Thyroid gland (tissue), 4 donors: ENCODE results near the gene PPP2R2C. TPM values are rescaled to one million over a fixed set of nuclear protein-coding genes. Genes with fewer than 3 reads are reported as not detected.

ENCODE experiments used
- DNase-seq, 2 donors: peaks; one replicate each; pipeline ENCODE4 v3.0.0-alpha.2; 2019
- H3K27ac ChIP-seq, 3 donors: fragments of 200-600 bp; sonication (generic); 1 replicate in 2 of 3; 2 replicates in 1 of 3; pipeline ENCODE4 v1.5.1; 2016 to 2019; ENCODE audit warnings: mild to moderate bottlenecking in 1 of 3, moderate library complexity in 1 of 3
- H3K27me3 ChIP-seq: fragments of 200-600 bp; sonication (generic); one replicate; pipeline ENCODE4 v1.5.1; 2019
- H3K36me3 ChIP-seq, 2 donors: fragments of 200-600 bp; sonication (generic); one replicate each; pipeline ENCODE4 v1.5.1; 2016 to 2019
- H3K4me1 ChIP-seq, 2 donors: fragments of 200-600 bp; sonication (generic); one replicate each; pipeline ENCODE4 v1.5.1; 2017 to 2019
- H3K4me3 ChIP-seq, 3 donors: fragments of 200-600 bp; sonication (generic); replicated peaks in 1 of 3; 1 replicate in 2 of 3; 2 replicates in 1 of 3; pipeline ENCODE4 v1.5.1; 2016; ENCODE audit warnings: mild to moderate bottlenecking in 1 of 3
- H3K9me3 ChIP-seq: fragments of 200-600 bp; sonication (generic); one replicate; pipeline ENCODE4 v1.5.1; 2017
- CTCF ChIP-seq, 6 experiments: fragments of 200-600 bp in 3 of 6; fragments of 450-650 bp in 3 of 6; sonication (generic) in 3 of 6; IDR thresholded peaks; one replicate each; pipeline ENCODE4 v1.5.1; 2016 to 2019; ENCODE audit warnings: antibody characterized with exemption in 6 of 6, mild to moderate bottlenecking in 2 of 6, inconsistent platforms in 1 of 6, moderate library complexity in 1 of 6
- POLR2A ChIP-seq, 2 donors: fragments of 450-650 bp; IDR thresholded peaks; one replicate each; pipeline ENCODE4 v1.6.1; 2017; ENCODE audit warnings: antibody characterized with exemption in 2 of 2, mild to moderate bottlenecking in 2 of 2, moderate library complexity in 1 of 2
- WGBS, 2 donors: methylation state at CpG; one replicate each; pipeline ENCODE4 v1.1.5; 2017; 5-methylcytosine and 5-hydroxymethylcytosine counted together
- intact Hi-C: fragments of 100-400 bp; cut with DNase I; formaldehyde crosslinking; loops from one replicate; pipeline ENCODE4 v1.15.1; 2023
- total RNA-seq, 4 donors: library from RNA; depleted of rRNA; stranded (reverse); fragments of >200 nt; gene quantifications; one replicate each; pipeline ENCODE4 v1.2.3, GENCODE V29; 2016

PPP2R2C gene
- total RNA-seq, 4 donors from 2014 or later: 0.15 to 1.5 (median 0.33) TPM; not detected in 1

- 85% methylated on average over 4 of the region's 6 CpGs; no CpG with 5 or more reads in 1 of the 2 donors for WGBS, 2 donors
- Histone ChIP-seq H3K27ac (no peak overlapping the region), H3K4me3 (no peak overlapping the region), H3K36me3 (peaks cover 70 to 82% of the 10 kb centered on the region in 2 donors), H3K9me3 (no peaks in the 10 kb centered on the region), H3K27me3 (no peaks in the 10 kb centered on the region), H3K4me1 (no peaks in the 10 kb centered on the region)
- intact Hi-C loops: no loop called here
- no peak for DNase-seq
- TF ChIP-seq POLR2A (IDR thresholded peaks at IDR 0.05) (no peak), CTCF (IDR thresholded peaks at IDR 0.05) (no peak)
Measured at GRCh38 chr4:6298852-6299251, 173.6 kb downstream of the PPP2R2C start.

DNA sequence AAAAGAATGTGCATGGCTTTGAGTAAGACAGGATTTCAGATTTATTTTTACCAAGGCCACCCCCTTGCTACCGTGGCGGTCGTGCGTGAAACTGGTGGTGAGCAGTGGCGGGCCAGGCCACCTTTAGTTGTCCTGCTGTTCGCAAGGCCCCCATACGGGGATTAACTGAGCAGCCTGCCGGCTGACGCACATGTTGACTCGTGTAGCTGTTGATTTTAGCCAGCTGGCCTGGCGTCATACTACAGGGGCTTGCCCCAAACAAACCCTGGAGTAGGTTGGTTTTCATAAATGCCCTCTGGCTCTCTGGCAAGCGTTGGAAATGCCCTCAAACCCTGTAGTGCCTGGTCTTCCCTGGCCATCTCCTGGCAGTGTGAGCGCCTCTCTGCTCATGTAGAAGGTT lies 174.4 kb downstream of the PPP2R2C start:
- no peaks in the 10 kb centered on the region for H3K27me3 ChIP-seq
- 82 to 99% methylated on average over 12 to 13 of the region's 13 CpGs for WGBS, 2 donors
- no peaks in the 10 kb centered on the region for H3K9me3 ChIP-seq
- no peak for DNase-seq
- intact Hi-C loops: no loop called here
- no peaks in the 10 kb centered on the region for H3K4me1 ChIP-seq
- TF ChIP-seq CTCF (IDR thresholded peaks at IDR 0.05): no peak
- TF ChIP-seq POLR2A (IDR thresholded peaks at IDR 0.05): no peak
- H3K36me3 ChIP-seq: peaks cover 73 to 82% of the 10 kb centered on the region in 2 donors
- H3K4me3 ChIP-seq: no peak overlapping the region
- H3K27ac ChIP-seq: no peak overlapping the region

GRCh38 chr4:6297266-6297815 lies 175.1 kb downstream of the PPP2R2C start:
- Histone ChIP-seq H3K27ac (no peak overlapping the region), H3K4me3 (no peak overlapping the region), H3K4me1 (no peaks in the 10 kb centered on the region), H3K9me3 (no peaks in the 10 kb centered on the region), H3K27me3 (no peaks in the 10 kb centered on the region), H3K36me3 (peaks cover 74 to 82% of the 10 kb centered on the region in 2 donors)
- TF ChIP-seq POLR2A (IDR thresholded peaks at IDR 0.05) (no peak), CTCF (IDR thresholded peaks at IDR 0.05) (no peak)
- WGBS, 2 donors: 92 to 95% methylated on average over 15 of the region's 15 CpGs
- no peak for DNase-seq
- intact Hi-C loops: no loop called here

DNA sequence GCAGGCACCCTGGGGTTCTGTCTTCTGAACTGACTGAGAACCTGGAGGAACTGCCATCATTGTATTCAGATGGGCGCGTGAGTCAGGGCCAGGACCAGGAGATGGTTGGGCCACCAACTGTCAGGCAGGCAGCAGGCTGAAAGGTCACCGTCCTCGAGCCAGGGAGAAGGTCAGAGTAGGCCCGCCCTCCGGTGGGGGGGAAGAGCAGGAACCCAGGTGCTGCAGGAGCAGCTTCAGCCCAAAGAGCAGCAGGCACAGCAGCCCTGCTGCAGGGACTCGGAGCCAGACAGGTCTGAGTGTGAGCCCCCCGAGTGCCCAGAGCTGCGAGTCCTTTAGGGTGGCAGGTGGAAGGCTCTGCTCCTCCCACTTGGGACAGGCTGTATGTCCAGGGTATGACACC lies 176.4 kb downstream of the PPP2R2C start:
- H3K27me3 ChIP-seq: no peaks in the 10 kb centered on the region
- H3K27ac ChIP-seq: no peak overlapping the region
- TF ChIP-seq POLR2A (IDR thresholded peaks at IDR 0.05) (no peak), CTCF (IDR thresholded peaks at IDR 0.05) (no peak)
- intact Hi-C loops: no loop called here
- H3K36me3 ChIP-seq: peaks cover 73 to 82% of the 10 kb centered on the region in 2 donors
- 81 to 91% methylated on average over 9 of the region's 9 CpGs for WGBS, 2 donors
- no peak overlapping the region for H3K4me3 ChIP-seq
- no peak for DNase-seq
- H3K4me1 ChIP-seq: no peaks in the 10 kb centered on the region
- H3K9me3 ChIP-seq: no peaks in the 10 kb centered on the region

- 95 to 96% methylated on average over 8 to 14 of the region's 14 CpGs for WGBS, 2 donors
- intact Hi-C loops: no loop called here
- H3K9me3 ChIP-seq: no peaks in the 10 kb centered on the region
- no peak for DNase-seq
- no peak overlapping the region for H3K27ac ChIP-seq
- H3K4me3 ChIP-seq: no peak overlapping the region
- peaks cover 70 to 81% of the 10 kb centered on the region in 2 donors for H3K36me3 ChIP-seq
- H3K4me1 ChIP-seq: no peaks in the 10 kb centered on the region
- TF ChIP-seq POLR2A (IDR thresholded peaks at IDR 0.05) (no peak), CTCF (IDR thresholded peaks at IDR 0.05) (no peak)
- no peaks in the 10 kb centered on the region for H3K27me3 ChIP-seq
Measured at GRCh38 chr4:6295495-6295894, 176.9 kb downstream of the PPP2R2C start.
